ENCODE data around the gene FIBIN. TPM values are rescaled to one million over a fixed set of nuclear protein-coding genes. Genes with fewer than 3 reads are reported as not detected.
A peak's percentile ranks its signal among the peaks of the same experiment; 100 is the strongest.
"Not testable (repeated sequence)": the region's sequence is repeated elsewhere in the genome, so short reads cannot be mapped to it uniquely, and the experiment has no call there.

The FIBIN gene
- total and polyA plus RNA-seq, 8 donors = 4.0 to 18.5 (median 6.9) TPM

DNA sequence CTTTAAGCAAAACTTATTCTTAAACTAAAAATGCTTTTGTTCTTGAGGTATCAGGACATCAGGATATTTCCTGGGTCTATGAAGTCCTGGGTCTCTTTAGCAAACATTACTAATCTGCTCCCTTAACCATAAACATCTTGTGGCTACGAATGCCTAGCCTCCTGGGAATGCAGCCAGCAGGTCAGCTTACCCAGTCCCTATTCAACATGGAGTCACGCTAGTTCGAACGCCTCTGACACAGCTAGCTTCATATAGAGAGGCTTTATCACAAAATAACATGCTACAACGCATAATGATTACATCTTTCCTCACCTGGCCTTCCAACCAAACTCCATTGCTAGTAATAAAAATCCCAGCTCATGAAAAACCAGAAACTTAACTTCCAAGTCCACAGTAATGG lies 17.5 kb upstream of the FIBIN start:
- ATAC-seq = no peak
- TF ChIP-seq CTCF (IDR thresholded peaks at IDR 0.05) = no peak
- Histone ChIP-seq H3K9me3 (peaks cover 0 to 34% of the 10 kb centered on the region in 2 donors), H3K4me1 (no peaks in the 10 kb centered on the region), H3K27me3 (no peaks in the 10 kb centered on the region), H3K36me3 (no peaks in the 10 kb centered on the region), H3K4me3 (no peak overlapping the region), H3K27ac (no peak overlapping the region)
- no peak for DNase-seq
- intact Hi-C loops (cut with DNase I) = no loop called here

DNA sequence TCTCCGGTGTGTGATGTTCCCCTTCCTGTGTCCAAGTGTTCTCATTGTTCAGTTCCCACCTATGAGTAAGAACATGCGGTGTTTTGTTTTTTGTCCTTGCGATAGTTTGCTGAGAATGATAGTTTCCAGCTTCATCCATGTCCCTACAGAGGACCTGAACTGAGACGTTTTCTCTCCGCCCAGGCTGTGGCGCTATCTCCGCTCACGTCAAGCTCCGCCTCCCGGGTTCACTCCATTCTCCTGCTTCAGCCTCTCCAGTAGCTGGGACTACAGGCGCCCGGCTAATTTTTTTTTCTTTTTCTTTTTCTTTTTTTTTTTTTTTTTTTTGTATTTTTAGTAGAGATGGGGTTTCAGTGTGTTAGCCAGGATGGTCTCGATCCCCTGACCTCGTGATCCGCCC lies 16.7 kb upstream of the FIBIN start:
- H3K36me3 ChIP-seq; ATAC-seq; DNase-seq; H3K4me3 ChIP-seq; H3K27ac ChIP-seq; intact Hi-C loops (cut with DNase I); H3K27me3 ChIP-seq; H3K4me1 ChIP-seq: not testable (repeated sequence)
- peaks cover 0 to 34% of the 10 kb centered on the region in 2 donors for H3K9me3 ChIP-seq

- DNase-seq (no peak), ATAC-seq (no peak)
- no peaks in the 10 kb centered on the region for H3K27me3 ChIP-seq
- TF ChIP-seq CTCF (IDR thresholded peaks at IDR 0.05) = no peak
- no peaks in the 10 kb centered on the region for H3K36me3 ChIP-seq
- H3K4me3 ChIP-seq = no peak overlapping the region
- intact Hi-C loops (cut with DNase I) = no loop called here
- H3K4me1 ChIP-seq = no peaks in the 10 kb centered on the region
- H3K27ac ChIP-seq = no peak overlapping the region
- peaks cover 0 to 38% of the 10 kb centered on the region in 2 donors for H3K9me3 ChIP-seq
These were observed 10.3 kb upstream of the FIBIN start for GRCh38 chr11:26983645-26984044.

- ATAC-seq = no peak
These were observed 8.4 kb upstream of the FIBIN start for GRCh38 chr11:26985470-26985869.

DNA sequence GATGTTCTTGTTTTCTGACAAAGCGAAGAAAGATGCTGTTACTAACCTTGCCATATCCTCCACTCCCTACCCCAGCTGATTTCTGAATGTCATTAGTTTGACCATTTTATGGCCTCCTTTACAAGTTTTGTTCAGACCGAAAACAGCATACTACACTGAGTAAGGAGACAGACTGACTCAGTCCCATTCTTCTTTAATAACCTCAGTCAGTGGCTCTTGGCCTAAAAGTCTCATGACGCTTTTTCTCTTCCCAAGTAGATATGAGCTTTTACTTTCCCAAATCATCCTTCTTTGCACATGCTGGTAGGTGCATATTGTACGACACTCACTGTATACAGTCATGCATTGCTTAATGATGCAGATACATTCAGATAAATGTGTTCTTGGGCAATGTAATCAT lies 8.0 kb upstream of the FIBIN start:
- intact Hi-C loops (cut with DNase I) = no loop called here
- Histone ChIP-seq H3K27ac (peak overlapping the region in 1 of 2 donors; percentile 3), H3K4me1 (no peaks in the 10 kb centered on the region), H3K9me3 (peaks cover 0 to 15% of the 10 kb centered on the region in 2 donors), H3K27me3 (no peaks in the 10 kb centered on the region), H3K4me3 (no peak overlapping the region), H3K36me3 (no peaks in the 10 kb centered on the region)
- DNase-seq = no peak
- ATAC-seq = peak; percentile 57
- TF ChIP-seq CTCF (IDR thresholded peaks at IDR 0.05) = no peak

More at GRCh38 chr11:26985470-26985869, 8.4 kb upstream of the FIBIN start:
- no peak for DNase-seq
- no peak overlapping the region for H3K4me3 ChIP-seq
- TF ChIP-seq CTCF (IDR thresholded peaks at IDR 0.05) = no peak
- H3K27me3 ChIP-seq = no peaks in the 10 kb centered on the region
- H3K9me3 ChIP-seq = peaks cover 0 to 20% of the 10 kb centered on the region in 2 donors
- no peaks in the 10 kb centered on the region for H3K4me1 ChIP-seq
- no peak overlapping the region for H3K27ac ChIP-seq
- no peaks in the 10 kb centered on the region for H3K36me3 ChIP-seq
- intact Hi-C loops (cut with DNase I) = no loop called here

- intact Hi-C loops (cut with DNase I) = no loop called here
- H3K36me3 ChIP-seq = no peaks in the 10 kb centered on the region
- H3K4me3 ChIP-seq = no peak overlapping the region
- H3K4me1 ChIP-seq = peaks cover 0 to 7% of the 10 kb centered on the region in 2 donors
- DNase-seq (no peak), ATAC-seq (no peak)
- peaks cover 0 to 12% of the 10 kb centered on the region in 2 donors for H3K9me3 ChIP-seq
- H3K27ac ChIP-seq = no peak overlapping the region
- no peak for TF ChIP-seq CTCF (IDR thresholded peaks at IDR 0.05)
- no peaks in the 10 kb centered on the region for H3K27me3 ChIP-seq
These were observed 6.6 kb upstream of the FIBIN start for GRCh38 chr11:26987272-26987671.

Data from left lung (tissue), 10 donors.